ENCODE data around the gene ATE1. TPM values are rescaled to one million over a fixed set of nuclear protein-coding genes. Genes with fewer than 3 reads are reported as not detected.

Gene ATE1
- total and polyA plus RNA-seq, 10 of the 15 experiments (the other 5 are each of a cell fraction or from before 2014, with no cell fraction given): 4.3 to 22.7 (median 15.9) TPM

- peaks cover 1 to 2% of the 10 kb centered on the region in 2 experiments; a peak in 1 of 4 replicates for H3K36me3 ChIP-seq (ENCODE audit: control insufficient read depth in 2 of 2, insufficient read depth in 2 of 2, low read length in 1 of 2)
- ChIA-PET CTCF (interaction anchor here (0.6 to 1.6 kb wide), 3 partner anchors 19 to 255 kb away, joined by 3 to 5 read pairs (median 3); no protein-coding TSS in a partner anchor), SMC1A (ENCODE audit: uncharacterized antibody, unreplicated experiment) (interaction anchor here (0.6 to 1.3 kb wide), 2 partner anchors 17 to 39 kb away, joined by 3 to 4 read pairs; no protein-coding TSS in a partner anchor), RAD21 (ENCODE audit: unreplicated experiment) (interaction anchor here (0.7 kb wide), 1 partner anchor 37 kb away, joined by 3 read pairs; no protein-coding TSS in a partner anchor), POLR2A (interaction anchor here (0.6 kb wide), 2 partner anchors 11 to 204 kb away, joined by 5 to 10 read pairs; no protein-coding TSS in a partner anchor)
- no peak for FAIRE-seq
- ATAC-seq: no peak
- H3K4me2 ChIP-seq (ENCODE audit: control insufficient read depth, insufficient read depth): no peak overlapping the region
- in situ Hi-C loops (cut with MboI): no loop called here
- H3K27me3 ChIP-seq (replicated peaks in 1 of 2; ENCODE audit: control insufficient read depth in 2 of 2, insufficient read depth in 2 of 2, low read length in 1 of 2): no peaks in the 10 kb centered on the region
- intact Hi-C loops (cut with micrococcal nuclease; ENCODE audit: unreplicated experiment): no loop called here
- no peak for TF ChIP-seq SIX5 (IDR thresholded peaks at IDR 0.05; ENCODE audit: low read depth, low read length, severe bottlenecking)
- no peak for TF ChIP-seq TBL1XR1 (IDR thresholded peaks at IDR 0.05; ENCODE audit: low read depth, low read length)
- TF ChIP-seq HCFC1 (IDR thresholded peaks at IDR 0.05; ENCODE audit: low read length): no peak
- no peak for TF ChIP-seq MTA2 (IDR thresholded peaks at IDR 0.05; ENCODE audit: low read depth)
- TF ChIP-seq RAD51 (IDR thresholded peaks at IDR 0.05): no peak
- TF ChIP-seq ZNF622 (IDR thresholded peaks at IDR 0.05): no peak
- TF ChIP-seq HDGF (IDR thresholded peaks at IDR 0.05): no peak
- TF ChIP-seq TCF7 (IDR thresholded peaks at IDR 0.05; ENCODE audit: borderline replicate concordance): no peak
- no peak for TF ChIP-seq NR2F1 (conservative IDR thresholded peaks at IDR 0.05)
- TF ChIP-seq IKZF2 (IDR thresholded peaks at IDR 0.05): no peak
- no peak for TF ChIP-seq IRF4 (IDR thresholded peaks at IDR 0.05; ENCODE audit: low read depth, low read length)
- no peak for TF ChIP-seq CREB1 (IDR thresholded peaks at IDR 0.05; ENCODE audit: low read depth)
- no peaks in the 10 kb centered on the region for H3K79me2 ChIP-seq (ENCODE audit: control insufficient read depth, insufficient read depth, low read length)
- no TSS peak for BruUV-seq (replicated peaks)
- H3K9me3 ChIP-seq (replicated peaks; ENCODE audit: control insufficient read depth, insufficient read depth, low read length): no peaks in the 10 kb centered on the region; the same call in 2 of the 3 replicates
- H3K27ac ChIP-seq (ENCODE audit: control insufficient read depth, insufficient read depth): no peak overlapping the region
- no peak for DNase-seq (ENCODE audit: low read depth, low spot score)
- H3K9ac ChIP-seq (ENCODE audit: control insufficient read depth, insufficient read depth, low read length): no peak overlapping the region
- no peaks in the 10 kb centered on the region for H3K4me1 ChIP-seq (ENCODE audit: control insufficient read depth, insufficient read depth, low read length)
- no peaks in the 10 kb centered on the region for H4K20me1 ChIP-seq (ENCODE audit: control insufficient read depth, insufficient read depth)
- H3K4me3 ChIP-seq: no peak overlapping the region
- no peak overlapping the region for H2AFZ ChIP-seq (ENCODE audit: control insufficient read depth, low read depth, low read length)
- 87% methylated on average over 5 of the region's 5 CpGs for WGBS (ENCODE audit: insufficient coverage, insufficient replicate concordance, low lambda C conversion rate, missing lambda C conversion rate)
Observed at GRCh38 chr10:121864168-121864567, 63.7 kb downstream of the ATE1 start.

Measured in GM12878 (cell line).